ENCODE data around the gene KDM3A. TPM values are rescaled to one million over a fixed set of nuclear protein-coding genes. Genes with fewer than 3 reads are reported as not detected.

Gene KDM3A
- total RNA-seq, 2 donors from 2014 or later = 31.8 to 34.4 TPM

DNA sequence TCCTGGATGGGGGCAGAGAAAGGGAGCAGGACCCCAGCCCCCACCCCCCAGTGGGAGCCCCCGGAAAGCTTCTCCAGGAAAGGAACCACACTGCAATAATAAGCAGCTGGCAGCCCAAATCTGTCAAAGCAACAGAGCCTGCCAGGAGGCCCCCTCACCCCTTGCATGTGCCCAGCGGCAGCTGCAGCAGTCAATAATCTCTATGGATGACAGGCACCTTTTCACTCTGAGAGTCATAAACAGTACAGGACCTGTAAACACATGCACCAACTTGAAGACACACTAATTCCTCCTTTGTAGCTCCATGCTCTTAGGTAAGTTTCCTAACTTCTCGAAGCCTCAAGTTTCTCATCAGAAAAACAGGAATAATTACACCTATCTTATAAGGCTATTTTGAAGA, 26.2 kb upstream of the KDM3A start:
- Mint-ChIP-seq H3K27ac (no peak overlapping the region), H3K27me3 (ENCODE audit: insufficient read depth) (peaks cover 8% of the 10 kb centered on the region), H3K9me3 (peaks cover 2% of the 10 kb centered on the region), H3K4me1 (peaks cover 1% of the 10 kb centered on the region), H3K4me3 (no peak overlapping the region), H3K36me3 (ENCODE audit: low read depth) (no peaks in the 10 kb centered on the region)
- no peak overlapping the region for H3K4me3 ChIP-seq (ENCODE audit: low read length)
- H3K9me3 ChIP-seq (ENCODE audit: control insufficient read depth, low read length) = peaks cover 6% of the 10 kb centered on the region
- no peak for DNase-seq
- peak overlapping the region; percentile 32 for H3K27ac ChIP-seq (ENCODE audit: low read depth, low read length)
- no peak overlapping the region for H3K9ac ChIP-seq (ENCODE audit: extremely low read depth, low read length, poor library complexity, severe bottlenecking)
- no peaks in the 10 kb centered on the region for H3K36me3 ChIP-seq (ENCODE audit: control insufficient read depth, insufficient read depth, low read length)
- H3K27me3 ChIP-seq (ENCODE audit: control insufficient read depth, insufficient read depth, low read length, poor library complexity, severe bottlenecking) = no peaks in the 10 kb centered on the region
- no peaks in the 10 kb centered on the region for H3K4me1 ChIP-seq (ENCODE audit: control insufficient read depth, insufficient read depth, low read length)
- TF ChIP-seq CTCF (conservative IDR thresholded peaks at IDR 0.05) = no peak
- WGBS, 2 experiments (ENCODE audit: insufficient coverage in 1 of 2, insufficient read length in 1 of 2) = 85 to 90% methylated on average over 2 to 3 of the region's 3 CpGs

- 86 to 88% methylated on average over 1 of the region's 2 CpGs for WGBS, 2 experiments (ENCODE audit: insufficient coverage in 1 of 2, insufficient read length in 1 of 2)
- peaks cover 1% of the 10 kb centered on the region for H3K4me1 Mint-ChIP-seq
- peaks cover 2% of the 10 kb centered on the region for H3K9me3 Mint-ChIP-seq
- Histone ChIP-seq H3K36me3 (ENCODE audit: control insufficient read depth, insufficient read depth, low read length) (no peaks in the 10 kb centered on the region), H3K4me3 (ENCODE audit: low read length) (no peak overlapping the region), H3K4me1 (ENCODE audit: control insufficient read depth, insufficient read depth, low read length) (no peaks in the 10 kb centered on the region), H3K9ac (ENCODE audit: extremely low read depth, low read length, poor library complexity, severe bottlenecking) (no peak overlapping the region), H3K27me3 (ENCODE audit: control insufficient read depth, insufficient read depth, low read length, poor library complexity, severe bottlenecking) (peaks cover 2% of the 10 kb centered on the region), H3K27ac (ENCODE audit: low read depth, low read length) (no peak overlapping the region), H3K9me3 (ENCODE audit: control insufficient read depth, low read length) (no peaks in the 10 kb centered on the region)
- peaks cover 18% of the 10 kb centered on the region for H3K27me3 Mint-ChIP-seq (ENCODE audit: insufficient read depth)
- no peaks in the 10 kb centered on the region for H3K36me3 Mint-ChIP-seq (ENCODE audit: low read depth)
- H3K4me3 Mint-ChIP-seq = no peak overlapping the region
- TF ChIP-seq CTCF (conservative IDR thresholded peaks at IDR 0.05) = no peak
- DNase-seq = no peak
- no peak overlapping the region for H3K27ac Mint-ChIP-seq
Observed at GRCh38 chr2:86416146-86416545, 25.0 kb upstream of the KDM3A start.

- peaks cover 8% of the 10 kb centered on the region for H3K9me3 ChIP-seq (ENCODE audit: control insufficient read depth, low read length)
- no peak overlapping the region for H3K9ac ChIP-seq (ENCODE audit: extremely low read depth, low read length, poor library complexity, severe bottlenecking)
- no peak for TF ChIP-seq CTCF (conservative IDR thresholded peaks at IDR 0.05)
- H3K27ac ChIP-seq (ENCODE audit: low read depth, low read length) = no peak overlapping the region
- H3K4me1 Mint-ChIP-seq = peaks cover 1% of the 10 kb centered on the region
- WGBS, 2 experiments (ENCODE audit: insufficient coverage in 1 of 2, insufficient read length in 1 of 2) = 90% methylated on average over 1 of the region's 1 CpG; no CpG with 5 or more reads in 1 of the 2 experiments
- H3K9me3 Mint-ChIP-seq = peaks cover 7% of the 10 kb centered on the region
- no peak overlapping the region for H3K4me3 Mint-ChIP-seq
- H3K27ac Mint-ChIP-seq = no peak overlapping the region
- H3K4me1 ChIP-seq (ENCODE audit: control insufficient read depth, insufficient read depth, low read length) = no peaks in the 10 kb centered on the region
- no peak for DNase-seq
- no peaks in the 10 kb centered on the region for H3K36me3 Mint-ChIP-seq (ENCODE audit: low read depth)
- H3K27me3 ChIP-seq (ENCODE audit: control insufficient read depth, insufficient read depth, low read length, poor library complexity, severe bottlenecking) = peaks cover 9% of the 10 kb centered on the region
- no peak overlapping the region for H3K4me3 ChIP-seq (ENCODE audit: low read length)
- no peaks in the 10 kb centered on the region for H3K36me3 ChIP-seq (ENCODE audit: control insufficient read depth, insufficient read depth, low read length)
- H3K27me3 Mint-ChIP-seq (ENCODE audit: insufficient read depth) = peaks cover 27% of the 10 kb centered on the region
Observed at GRCh38 chr2:86417961-86418360, 23.2 kb upstream of the KDM3A start.
